NB4 (cell line): Measurements from ENCODE around the gene UGT1A6.

Source experiments
- DNase-seq: peaks from one replicate; pipeline ENCODE4 v3.0.0; 2010; ENCODE audit warnings: low read depth
- H3K4me3 ChIP-seq: one replicate; pipeline ENCODE4 v1.5.1; 2011; ENCODE audit warnings: mild to moderate bottlenecking, low read depth, low read length, moderate library complexity
- MAX ChIP-seq: IDR thresholded peaks from 2 replicates; pipeline ENCODE4 v1.6.1; 2011; ENCODE audit warnings: low read depth, low read length
- MYC ChIP-seq: IDR thresholded peaks from 2 replicates; pipeline ENCODE4 v1.6.1; 2011; ENCODE audit warnings: low read depth, low read length
- POLR2A ChIP-seq: IDR thresholded peaks from 2 replicates; pipeline ENCODE4 v1.6.1; 2011; ENCODE audit warnings: mild to moderate bottlenecking; ENCODE audit not compliant: insufficient read length; ENCODE audit errors: extremely low read depth
- TF ChIP-seq, protein P1 (sequence below): IDR thresholded peaks from one replicate; pipeline ENCODE4 v1.5.1; 2012; ENCODE audit warnings: low read depth, low read length

UGT1A6 gene

DNA sequence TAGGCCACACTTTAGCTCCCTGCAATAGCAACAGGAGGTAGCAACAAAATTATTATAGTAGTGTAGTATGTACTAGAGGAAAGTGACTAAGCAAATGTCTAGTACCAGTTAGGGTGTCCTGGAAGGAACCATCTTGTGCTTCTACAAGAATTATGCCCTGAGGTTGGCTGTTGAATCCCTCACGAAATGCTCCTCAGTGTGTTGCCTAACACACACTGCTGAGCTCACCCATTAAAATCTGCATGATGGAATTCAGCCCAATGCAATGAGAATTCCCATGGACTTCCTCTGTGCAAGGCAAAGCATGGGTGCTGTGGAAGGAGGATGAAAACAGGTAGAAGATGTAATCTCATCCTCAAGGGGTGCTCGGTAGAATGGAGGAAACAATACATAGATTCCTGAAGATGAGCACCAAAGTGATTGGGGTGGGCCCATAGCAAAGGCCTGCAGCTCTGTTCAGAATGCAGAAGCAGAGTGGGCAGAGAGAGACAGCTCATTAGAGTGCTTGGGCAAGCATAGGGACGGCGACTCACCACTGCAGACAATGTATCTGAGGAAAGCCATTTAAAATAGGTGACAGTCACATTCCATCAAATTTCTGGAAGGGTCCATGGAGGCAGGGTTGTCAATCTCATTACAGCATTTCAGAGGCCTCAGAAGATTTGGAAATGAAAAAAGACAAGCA is 12.2 kb upstream of the UGT1A6 start:
- TF ChIP-seq POLR2A, result no peak
- no peak for TF ChIP-seq MAX
- no peak for TF ChIP-seq MYC
- TF ChIP-seq, protein P1, sequence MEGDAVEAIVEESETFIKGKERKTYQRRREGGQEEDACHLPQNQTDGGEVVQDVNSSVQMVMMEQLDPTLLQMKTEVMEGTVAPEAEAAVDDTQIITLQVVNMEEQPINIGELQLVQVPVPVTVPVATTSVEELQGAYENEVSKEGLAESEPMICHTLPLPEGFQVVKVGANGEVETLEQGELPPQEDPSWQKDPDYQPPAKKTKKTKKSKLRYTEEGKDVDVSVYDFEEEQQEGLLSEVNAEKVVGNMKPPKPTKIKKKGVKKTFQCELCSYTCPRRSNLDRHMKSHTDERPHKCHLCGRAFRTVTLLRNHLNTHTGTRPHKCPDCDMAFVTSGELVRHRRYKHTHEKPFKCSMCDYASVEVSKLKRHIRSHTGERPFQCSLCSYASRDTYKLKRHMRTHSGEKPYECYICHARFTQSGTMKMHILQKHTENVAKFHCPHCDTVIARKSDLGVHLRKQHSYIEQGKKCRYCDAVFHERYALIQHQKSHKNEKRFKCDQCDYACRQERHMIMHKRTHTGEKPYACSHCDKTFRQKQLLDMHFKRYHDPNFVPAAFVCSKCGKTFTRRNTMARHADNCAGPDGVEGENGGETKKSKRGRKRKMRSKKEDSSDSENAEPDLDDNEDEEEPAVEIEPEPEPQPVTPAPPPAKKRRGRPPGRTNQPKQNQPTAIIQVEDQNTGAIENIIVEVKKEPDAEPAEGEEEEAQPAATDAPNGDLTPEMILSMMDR, result no peak
- no peak overlapping the region for H3K4me3 ChIP-seq
- no peak for DNase-seq

- no peak within 1 kb of the TSS for H3K4me3 ChIP-seq
- TF ChIP-seq MYC (no peak), POLR2A (no peak), MAX (no peak)
- TF ChIP-seq, protein P1, result no peak
- no peak for DNase-seq
These were observed 11.1 kb upstream of the UGT1A6 start, which contains the start of gene UGT1A7 for GRCh38 chr2:233681521-233682099. Gene UGT1A7 (plus strand): TSS chr2:233681901. CDS start chr2:233681938, 37 bp downstream.

- no peak for TF ChIP-seq MYC
- no peak for TF ChIP-seq MAX
- no peak for TF ChIP-seq POLR2A
- TF ChIP-seq, protein P1, result no peak
- H3K4me3 ChIP-seq, result no peak overlapping the region
- no peak for DNase-seq
These were observed 8.1 kb upstream of the UGT1A6 start for GRCh38 chr2:233684640-233685039.

DNA sequence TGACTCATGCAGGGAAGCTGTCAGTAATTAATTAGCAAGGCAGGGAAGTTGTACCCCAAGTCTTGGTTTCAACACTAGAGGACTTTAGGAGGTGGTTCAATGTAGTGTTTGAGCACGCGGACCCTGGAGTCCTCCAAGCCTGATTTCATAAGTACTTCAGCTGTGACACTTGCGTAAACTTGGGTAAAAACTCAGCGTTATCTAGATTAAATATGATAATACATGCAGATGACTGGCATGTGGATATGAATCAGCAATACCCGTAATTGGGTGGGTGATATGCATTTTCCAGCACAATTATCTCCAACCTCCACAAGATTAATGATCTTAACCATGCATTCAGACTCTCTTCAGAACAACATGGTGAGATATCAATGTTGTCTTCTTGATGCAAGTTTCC is 5.8 kb upstream of the UGT1A6 start:
- no peak overlapping the region for H3K4me3 ChIP-seq
- peak; percentile 44 for DNase-seq
- TF ChIP-seq POLR2A (no peak), MAX (no peak), MYC (no peak)
- TF ChIP-seq, protein P1, result no peak

- no peak for TF ChIP-seq MYC
- TF ChIP-seq POLR2A, result no peak
- no peak for TF ChIP-seq MAX
- TF ChIP-seq, protein P1, result no peak
These were observed 4.3 kb upstream of the UGT1A6 start for GRCh38 chr2:233688341-233688740.

More at GRCh38 chr2:233688341-233688740, 4.3 kb upstream of the UGT1A6 start:
- no peak overlapping the region for H3K4me3 ChIP-seq
- DNase-seq, result no peak
